NCI-H2227 (cell line): ENCODE results near the gene RNASE7.
"Not testable (repeated sequence)": the region's sequence is repeated elsewhere in the genome, so short reads cannot be mapped to it uniquely, and the experiment has no call there.

ENCODE experiments used
- DNase-seq: peaks from one replicate; lab custom pipeline; 2025; ENCODE audit not compliant: unreplicated experiment; lab: John Stamatoyannopoulos, UW

RNASE7 gene, protein sequence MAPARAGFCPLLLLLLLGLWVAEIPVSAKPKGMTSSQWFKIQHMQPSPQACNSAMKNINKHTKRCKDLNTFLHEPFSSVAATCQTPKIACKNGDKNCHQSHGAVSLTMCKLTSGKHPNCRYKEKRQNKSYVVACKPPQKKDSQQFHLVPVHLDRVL

DNA sequence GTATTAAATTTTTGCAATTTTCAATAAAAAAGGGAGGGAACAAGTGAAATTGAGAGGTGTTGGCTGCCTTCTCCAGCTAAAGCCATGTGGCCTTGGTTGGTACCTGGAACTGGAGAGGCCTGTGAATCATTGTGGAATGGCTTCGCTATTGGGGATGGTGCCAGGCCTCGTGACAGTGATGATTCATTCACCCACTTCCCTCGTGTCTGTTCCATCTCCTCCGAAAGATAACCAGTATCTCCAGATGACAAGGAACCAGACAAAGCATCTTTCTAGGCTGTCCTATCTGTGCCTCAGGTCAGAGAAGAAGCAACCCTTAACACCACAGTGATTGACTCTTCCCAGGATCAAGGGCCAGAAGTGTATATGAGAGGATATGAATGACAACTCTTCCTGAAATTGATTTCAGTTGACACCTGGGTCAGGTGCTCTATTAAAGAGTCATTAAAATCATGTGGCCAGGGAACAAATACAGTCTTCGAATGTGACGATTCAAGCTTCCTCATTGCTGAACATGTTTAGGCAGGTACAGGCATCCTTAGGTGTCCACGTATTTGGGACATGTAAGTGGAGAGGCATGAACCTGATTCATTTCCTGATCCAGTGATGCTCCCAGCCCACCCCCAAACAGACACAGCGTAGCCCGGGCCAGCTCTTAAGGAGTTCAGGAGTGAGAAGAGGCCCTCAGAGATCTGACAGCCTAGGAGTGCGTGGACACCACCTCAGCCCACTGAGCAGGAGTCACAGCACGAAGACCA lies at the start of gene RNASE7:
Gene RNASE7, plus strand, starts transcription at position 687 of the 758 bp plus-strand sequence. CDS start 631 bp downstream, outside the sequence.
- no peak for DNase-seq

DNA sequence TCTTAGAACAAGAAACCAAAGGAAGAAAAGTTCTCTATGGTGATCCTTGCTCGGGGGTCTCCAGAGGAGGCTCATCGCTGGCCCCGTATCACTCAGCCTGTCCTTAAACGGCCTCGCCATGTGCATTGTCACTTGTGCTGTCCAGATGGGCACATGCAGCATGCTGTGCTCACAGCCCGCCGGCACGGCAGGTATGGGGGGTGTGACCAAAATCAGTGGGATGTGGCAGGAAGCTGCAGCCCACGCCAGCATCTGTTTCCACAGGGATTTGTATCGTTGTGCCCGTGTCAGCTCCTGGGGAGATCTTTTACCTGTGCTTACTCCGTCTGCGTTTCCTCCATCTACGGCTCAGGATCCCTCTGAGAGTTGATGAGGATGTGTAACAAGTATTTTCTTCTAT lies 45.6 kb upstream of the RNASE7 start:
- no peak for DNase-seq

DNA sequence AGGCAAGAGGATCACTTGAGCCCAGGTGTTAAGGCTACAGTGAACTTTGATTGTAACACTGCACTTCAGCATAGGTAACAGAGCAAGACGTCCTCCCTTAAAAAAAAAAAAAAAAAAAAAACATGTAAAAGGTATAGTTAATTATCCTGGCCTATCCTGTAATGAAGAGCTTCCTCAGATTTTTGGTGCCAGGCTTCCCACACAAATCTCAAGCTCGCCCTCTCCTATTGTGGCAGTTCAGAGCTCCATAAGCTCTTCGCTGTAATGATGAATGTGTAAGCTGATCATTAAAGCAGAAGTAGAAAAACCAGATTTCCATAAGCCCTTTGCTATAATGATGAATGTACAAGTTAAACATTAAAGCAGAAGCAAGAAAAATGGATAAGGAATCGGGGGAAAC lies 45.0 kb upstream of the RNASE7 start:
- no peak for DNase-seq

DNA sequence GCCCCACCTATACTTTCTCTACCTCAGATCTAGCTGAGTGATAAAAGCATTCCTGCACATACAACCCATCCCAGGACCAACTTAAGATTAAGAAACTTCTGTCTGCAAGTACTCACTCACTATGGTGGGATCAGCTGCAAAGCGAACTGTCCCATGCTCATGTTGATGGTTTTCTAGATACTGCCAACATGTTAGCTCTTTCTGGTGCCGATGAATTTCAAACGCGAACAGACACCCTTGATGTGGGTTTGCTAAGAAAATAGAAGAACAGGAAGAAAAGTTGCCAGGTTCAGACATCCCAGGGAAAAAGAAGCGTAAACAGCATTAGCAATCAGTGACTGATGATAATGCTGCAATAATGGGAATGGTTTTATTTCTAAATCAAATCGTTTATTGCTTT lies 44.6 kb upstream of the RNASE7 start:
- no peak for DNase-seq

DNA sequence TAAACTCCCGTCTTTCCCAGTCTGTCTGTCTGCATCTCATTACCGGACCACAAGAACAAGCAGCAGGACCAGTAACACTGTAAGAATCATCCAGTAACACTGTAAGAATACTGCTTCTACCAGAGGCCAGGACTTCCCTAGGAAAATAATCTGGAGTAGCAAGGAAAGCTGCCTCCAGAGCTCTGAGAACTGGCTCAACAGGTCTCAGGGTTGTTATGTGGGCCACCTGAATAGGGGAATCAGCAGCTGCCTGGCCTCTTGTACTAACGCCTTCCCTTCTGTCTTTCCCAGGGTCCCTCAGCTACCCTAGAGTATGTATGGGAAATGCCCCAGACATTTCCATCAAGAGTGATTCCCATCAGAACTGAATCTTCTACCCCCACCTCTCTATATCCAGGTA lies 44.0 kb upstream of the RNASE7 start:
- DNase-seq: no peak

DNA sequence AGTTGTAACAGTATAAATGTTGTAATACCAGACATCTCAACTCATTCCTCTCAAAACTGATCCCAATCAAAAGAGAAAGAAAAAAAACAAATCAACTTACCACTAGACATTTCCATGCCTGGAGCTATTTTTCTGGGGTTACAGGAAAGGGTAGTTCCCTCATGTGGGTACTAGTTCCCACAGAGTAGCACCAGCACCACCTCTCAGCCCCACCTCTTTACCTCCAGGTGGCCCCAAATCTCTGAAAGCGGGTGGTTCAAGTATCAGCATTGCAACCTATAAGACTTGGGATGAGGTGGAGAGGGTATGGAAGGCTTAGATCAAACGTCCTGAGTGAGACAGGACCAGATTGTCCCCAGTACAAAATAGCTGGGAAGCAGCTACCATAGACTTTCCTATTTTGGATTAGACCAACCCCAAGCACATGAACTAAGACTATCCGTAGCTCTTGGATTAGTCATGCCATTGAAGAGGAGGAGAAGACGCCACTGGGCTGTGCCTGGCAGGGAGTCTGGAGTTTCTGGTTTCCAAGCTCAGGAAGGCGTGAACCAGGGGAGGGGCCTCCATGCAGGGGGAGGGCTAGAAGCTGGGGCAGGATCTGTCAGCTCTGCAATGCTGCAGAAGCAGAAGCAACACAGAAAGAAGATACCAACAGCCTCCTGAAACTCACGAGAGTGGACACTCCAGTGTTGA lies 43.3 kb upstream of the RNASE7 start, which contains the start of gene SLC39A2:
Gene SLC39A2, plus strand, starts transcription at position 620 of the 693 bp plus-strand sequence. CDS start 154 bp downstream, outside the sequence.
- peak; percentile 13 for DNase-seq

DNA sequence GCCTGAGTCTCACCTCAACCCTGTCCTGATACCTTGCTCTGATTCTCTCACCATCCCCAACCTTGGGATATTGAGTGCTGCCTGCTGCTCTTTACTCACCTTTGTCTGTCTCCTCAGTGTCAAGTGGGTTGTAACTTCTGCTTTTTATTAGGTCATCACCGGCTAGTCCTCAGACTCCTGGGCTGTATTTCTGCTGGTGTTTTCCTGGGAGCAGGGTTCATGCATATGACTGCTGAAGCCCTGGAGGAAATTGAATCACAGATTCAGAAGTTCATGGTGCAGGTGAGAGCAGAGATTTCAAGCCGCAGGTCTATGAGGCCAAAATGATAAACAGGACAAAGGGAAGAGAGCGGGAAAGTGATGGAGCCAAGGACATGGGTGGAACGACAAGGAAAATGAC lies 42.6 kb upstream of the RNASE7 start:
- no peak for DNase-seq

DNA sequence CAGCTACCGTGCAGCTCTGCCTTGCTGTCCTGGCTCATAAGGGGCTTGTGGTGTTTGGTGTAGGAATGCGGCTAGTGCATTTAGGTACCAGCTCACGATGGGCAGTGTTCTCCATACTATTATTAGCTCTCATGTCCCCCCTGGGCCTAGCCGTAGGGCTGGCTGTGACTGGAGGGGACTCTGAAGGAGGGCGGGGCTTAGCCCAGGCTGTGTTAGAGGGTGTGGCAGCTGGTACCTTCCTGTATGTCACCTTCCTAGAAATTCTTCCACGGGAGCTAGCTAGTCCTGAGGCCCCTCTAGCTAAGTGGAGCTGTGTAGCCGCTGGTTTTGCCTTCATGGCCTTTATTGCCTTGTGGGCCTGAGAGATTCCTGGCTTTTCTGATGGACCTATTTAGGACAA lies 40.9 kb upstream of the RNASE7 start:
- no peak for DNase-seq

DNA sequence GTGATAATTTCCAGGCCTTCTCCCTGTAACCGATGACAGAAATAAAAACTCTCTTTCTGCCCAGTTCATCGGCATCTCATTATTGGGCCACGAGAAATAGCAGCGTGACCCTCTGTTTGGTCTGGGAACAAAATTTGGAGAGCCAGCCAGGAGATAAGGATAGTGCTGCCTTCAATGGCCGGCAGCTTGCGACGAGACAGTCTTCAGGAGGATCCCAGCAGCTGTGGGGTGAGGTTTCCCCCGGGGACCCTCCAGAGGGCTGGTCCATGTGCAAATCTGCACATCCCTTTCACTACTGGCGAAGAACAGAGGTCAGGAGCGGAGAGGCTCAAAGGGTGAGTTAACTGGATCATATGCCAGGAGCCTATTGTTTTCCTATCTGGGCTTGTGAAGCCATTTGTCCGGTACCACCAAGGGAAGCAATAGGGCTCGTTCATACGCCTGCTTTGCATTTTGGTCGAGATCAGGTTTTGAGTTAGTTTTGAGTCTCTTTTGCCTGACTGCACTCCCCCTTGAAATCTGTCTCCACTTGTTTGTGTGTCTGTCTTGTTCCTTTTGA lies 38.3 kb upstream of the RNASE7 start:
- DNase-seq: no peak

DNA sequence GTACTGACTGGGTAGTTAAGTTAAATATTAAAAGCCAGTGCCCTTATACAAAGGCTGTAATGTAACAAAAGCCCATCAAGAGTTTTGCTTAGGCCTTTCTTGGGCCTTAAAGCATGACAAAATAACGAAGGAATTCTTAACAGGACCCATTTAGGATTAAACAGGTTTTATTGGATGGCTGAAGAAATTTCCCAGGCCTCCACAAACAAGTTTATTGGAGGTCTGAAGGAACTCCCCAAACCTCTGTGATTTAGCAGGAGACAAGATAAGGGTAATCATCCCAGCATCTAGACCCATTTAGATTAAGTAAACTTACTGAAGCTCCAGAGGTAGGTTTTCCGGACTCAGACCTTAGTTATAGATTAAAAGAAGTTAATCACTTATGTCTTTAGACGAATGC lies 32.4 kb upstream of the RNASE7 start:
- DNase-seq: not testable (repeated sequence)

DNA sequence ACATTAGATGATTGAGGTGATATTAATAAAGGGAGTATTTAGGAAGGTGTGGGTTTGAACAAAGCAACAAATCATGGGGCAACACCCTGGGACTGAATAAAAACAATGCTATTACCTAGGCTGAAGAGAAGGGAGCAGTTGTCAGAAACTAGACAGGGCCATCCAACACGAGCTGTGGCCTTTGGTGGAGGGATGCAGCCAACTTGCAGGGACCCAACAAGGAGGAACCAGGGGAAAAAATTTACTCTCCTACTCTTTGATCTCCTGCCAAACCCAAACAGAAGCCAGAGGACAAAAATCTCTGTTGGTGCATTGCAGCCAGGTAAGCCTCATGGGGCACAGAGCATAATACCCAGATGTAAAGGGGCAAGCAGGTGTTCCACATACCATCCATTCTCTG lies 31.0 kb upstream of the RNASE7 start:
- no peak for DNase-seq

DNA sequence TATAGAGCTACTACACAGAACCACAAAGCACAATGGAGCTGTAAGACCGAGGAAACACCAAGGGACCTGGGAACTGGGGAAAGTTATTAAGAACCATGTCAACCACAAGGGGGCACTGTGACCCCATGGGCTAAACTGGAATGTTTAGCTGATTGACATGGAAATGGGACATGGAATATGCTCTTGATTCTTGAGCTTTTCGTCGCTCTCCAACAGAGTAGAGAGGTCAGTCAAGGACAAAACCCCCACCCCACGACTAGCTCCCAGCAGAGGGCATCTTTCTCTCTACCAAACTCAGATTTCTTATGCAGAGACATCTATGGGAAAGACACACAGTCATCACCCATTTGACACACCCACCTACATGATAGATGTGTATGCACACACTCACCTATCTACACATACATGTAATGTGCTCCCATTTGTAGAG lies 27.4 kb upstream of the RNASE7 start:
- DNase-seq: peak; percentile 90

DNA sequence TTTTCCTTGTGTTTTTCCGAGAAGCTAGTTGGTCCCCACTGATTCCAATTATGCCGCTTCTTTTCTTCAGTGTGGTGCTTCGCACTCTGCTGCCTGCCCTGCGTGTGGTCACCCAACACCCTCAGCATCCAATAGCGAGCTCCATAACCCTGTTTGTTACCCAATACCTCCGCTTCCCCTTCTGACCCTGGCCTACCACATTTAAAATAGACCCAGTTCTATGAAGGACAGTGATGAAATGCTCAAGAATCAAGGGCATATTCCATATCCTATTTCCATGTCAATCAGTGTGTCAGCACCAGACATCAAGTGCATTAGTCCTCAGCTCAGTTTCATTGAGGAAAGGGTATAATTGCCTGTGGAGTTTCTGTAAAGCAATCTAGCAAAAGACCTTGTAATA lies 26.9 kb upstream of the RNASE7 start:
- no peak for DNase-seq

DNA sequence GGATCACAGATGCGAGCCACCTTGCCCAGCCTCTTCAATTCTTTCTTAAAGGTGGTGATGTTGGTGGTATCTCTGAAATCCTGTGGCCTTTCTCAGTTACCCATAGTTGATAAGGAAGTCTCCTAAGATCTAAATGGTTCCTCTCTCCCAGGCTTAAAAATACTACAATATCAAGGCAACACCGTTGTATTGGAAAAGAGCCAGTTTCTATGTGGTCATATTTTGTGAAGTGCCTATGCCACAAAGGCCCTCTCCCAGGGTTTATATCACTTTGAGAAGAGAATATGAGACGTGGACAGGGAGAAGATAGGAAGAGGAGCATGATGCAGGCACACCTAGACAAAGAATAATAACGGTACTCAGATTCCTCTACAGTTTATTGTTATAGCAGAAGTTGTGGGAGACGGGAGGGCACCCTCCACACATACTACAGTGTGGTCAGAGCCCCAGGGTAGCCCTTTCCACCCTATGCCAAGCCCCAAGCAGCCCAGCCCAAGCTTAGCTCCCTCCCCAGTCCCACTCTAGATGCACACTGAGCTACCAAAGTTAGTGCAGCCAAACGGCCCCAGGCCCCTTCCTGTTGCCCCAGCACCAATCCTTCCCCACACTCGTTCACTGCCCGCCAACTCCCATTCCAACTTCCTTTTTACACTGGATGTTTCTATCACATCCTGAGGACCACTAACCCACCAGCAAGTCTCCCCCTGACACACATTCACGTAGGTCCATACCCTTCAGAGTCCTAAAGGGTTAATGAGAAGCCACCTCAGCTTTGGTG lies 25.6 kb upstream of the RNASE7 start:
- no peak for DNase-seq

DNA sequence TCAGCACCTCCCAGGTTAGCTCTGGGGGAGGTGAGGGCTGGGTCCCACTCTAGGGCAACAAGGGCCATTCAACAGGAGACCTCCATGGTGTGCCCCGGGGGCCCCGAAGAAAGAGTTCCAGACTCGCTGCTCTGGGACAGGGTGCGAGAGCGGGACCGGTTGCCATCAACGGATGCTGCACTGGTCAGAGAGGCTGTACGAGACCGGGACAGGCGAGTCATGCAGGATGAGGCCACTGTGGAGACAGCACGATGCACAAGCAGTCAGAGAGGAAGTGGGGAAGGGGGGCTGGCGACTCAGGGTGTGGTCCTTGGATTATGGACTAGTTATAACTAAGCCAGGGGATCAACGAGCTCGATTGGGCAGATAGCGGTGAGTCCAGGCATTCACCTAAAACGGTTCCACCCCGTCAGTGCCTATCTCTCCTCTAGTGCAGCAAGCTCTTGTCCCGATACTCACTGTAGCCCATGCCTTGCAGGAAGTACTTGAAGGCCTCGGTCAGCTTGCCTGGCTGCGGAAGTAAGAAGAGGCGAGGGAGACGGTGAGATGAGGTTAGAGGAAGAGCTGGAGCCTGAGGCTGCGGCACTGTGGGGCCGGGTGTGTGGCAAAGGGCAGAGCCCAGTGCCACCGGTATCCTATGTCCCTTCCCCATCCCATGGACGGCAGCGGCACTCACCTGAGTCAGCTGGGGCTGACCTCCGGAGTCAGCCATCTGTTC lies 24.5 kb upstream of the RNASE7 start:
- DNase-seq: no peak

DNA sequence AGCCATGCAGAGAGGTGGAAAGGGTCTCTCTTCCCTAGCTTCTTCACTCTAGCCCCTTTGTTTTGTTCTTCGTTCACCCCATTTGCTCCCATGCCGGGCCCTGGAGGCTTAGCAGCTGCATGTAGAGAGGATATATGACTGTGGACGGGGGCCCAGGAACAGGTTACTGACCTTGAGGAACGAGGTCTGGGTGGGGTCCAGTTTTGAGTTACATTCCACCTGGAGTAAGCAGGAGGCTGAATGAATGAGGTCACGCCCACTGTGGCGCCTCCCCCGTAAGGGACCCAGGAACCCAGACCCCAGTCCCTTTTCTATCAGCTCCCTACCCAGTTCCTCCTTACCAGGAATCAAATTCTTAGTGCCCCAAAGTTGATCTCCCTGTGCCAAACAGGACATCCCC lies 23.9 kb upstream of the RNASE7 start:
- no peak for DNase-seq

DNA sequence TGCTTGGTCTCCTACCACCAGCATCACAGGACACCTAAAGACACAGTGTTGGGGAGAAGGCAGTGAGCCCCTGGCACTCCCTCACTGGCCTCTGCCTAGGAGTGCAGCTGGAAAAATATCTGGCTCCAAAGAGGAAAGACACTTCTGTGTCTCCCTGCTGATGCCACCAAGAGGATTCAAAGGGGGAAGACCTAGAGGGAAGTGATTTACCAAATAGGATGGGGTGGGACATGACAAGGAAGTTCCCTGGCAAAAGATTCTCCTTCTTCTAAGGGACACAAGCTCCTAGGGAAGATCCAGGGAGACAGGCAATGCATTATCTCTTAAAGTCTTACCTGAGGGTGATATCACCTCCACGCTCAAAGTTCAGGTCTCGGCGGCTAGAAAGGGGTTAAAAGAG lies 23.4 kb upstream of the RNASE7 start:
- DNase-seq: no peak

DNA sequence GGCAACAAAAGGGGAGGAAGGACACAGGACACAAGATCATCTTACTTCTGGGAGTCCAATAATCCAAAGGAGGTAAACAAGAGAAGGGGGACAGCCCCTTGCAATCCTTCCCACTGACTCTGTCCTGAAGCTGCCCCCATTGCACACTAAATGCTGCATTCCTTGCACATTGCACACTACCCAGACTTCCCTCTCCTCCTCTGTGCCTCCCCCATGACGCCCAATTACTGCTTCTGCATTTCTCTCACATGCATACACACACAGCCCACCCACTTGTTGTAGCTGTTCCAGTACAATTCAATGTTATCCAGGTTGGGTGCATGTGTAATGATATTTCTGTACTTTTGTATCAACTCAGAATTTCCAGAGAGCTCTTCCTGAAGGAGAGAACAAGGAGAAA lies 22.8 kb upstream of the RNASE7 start:
- no peak for DNase-seq

DNA sequence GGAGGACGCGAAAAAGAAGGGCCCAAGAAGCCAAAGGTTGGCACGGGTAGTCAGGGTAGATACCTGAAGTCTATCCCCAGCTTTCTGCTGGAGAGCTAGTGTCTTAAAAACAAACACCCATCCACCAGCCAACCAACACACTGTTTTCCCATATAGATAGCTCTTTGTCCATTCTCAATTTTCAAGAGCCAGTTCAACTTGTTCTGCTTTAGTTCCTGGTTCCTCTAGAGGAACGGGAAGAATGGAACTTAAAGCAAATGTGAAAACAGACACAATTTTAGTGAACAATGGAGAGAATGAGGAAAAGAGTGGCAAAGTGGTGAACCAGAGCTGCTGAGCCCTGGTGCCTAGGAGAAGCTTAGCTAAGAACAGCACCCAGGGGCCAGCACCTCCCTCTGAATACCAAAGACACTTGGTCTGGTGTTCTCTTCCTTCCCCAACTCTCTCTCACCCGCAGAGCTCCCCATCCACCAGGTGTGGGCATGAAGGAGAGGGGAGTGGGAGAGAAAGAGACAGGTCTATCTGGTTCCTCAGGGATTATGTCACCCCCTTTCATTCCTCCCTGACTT lies 21.1 kb upstream of the RNASE7 start:
- DNase-seq: no peak

DNA sequence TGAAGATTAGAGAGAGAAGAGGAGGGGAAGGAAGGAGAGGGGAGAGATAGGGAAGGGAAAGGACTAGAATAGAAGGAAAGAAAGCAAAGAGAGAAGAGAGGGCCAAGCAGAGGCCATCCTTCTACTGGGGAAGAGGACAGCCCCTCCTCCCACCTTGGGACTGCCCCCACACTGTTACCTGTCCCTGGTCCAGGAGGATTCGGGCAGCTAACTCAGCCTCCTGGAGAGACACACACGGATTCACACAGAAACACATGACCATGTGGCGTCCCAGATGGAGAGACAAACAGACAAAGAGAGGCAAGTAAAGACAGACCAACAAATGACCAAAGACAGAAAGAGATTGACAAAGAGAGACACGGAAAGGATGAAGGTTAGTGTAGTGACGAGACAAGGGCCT lies 19.5 kb upstream of the RNASE7 start:
- no peak for DNase-seq
